HG02798 (cell line): Measurements from ENCODE around the gene ZNF644.
"Not testable (repeated sequence)": the region's sequence is repeated elsewhere in the genome, so short reads cannot be mapped to it uniquely, and the experiment has no call there.

ENCODE experiments used
- ATAC-seq: cut with Tn5 transposase; IDR thresholded peaks from one replicate; pipeline ENCODE4 v1.9.1; 2021; ENCODE audit warnings: mild to moderate bottlenecking; ENCODE audit not compliant: unreplicated experiment, poor library complexity

Gene ZNF644

GRCh38 chr1:91021686-91022517 lies at the start of gene ZNF644:
TSS of gene ZNF644 (minus strand) at chr1:91022035. CDS start at chr1:90982353, 39,682 bp downstream.
- peak; percentile 83 for ATAC-seq

DNA sequence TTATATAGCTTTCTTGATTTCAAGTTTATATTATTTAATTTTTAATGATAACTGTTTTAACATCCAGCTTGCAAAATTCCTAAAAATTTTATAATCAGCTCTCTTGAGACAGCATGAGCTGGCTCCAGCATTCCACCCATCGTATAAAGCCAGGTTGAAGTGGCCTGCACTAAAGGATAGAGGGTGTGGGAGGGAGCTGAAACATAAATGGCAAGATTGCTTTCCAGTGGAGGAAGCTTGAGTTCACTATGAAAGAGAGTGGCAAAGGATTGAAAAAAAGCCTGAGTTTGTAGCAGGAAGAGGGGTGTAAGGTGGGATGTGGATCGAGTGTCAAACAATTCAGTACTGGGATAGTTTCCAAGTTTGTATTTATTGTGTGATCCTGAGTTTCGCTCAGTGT lies 48.5 kb upstream of the ZNF644 start:
- ATAC-seq = no peak

GRCh38 chr1:91066538-91066937 lies 44.7 kb upstream of the ZNF644 start:
- no peak for ATAC-seq

- no peak for ATAC-seq
Observed at GRCh38 chr1:91065337-91065736, 43.5 kb upstream of the ZNF644 start.

GRCh38 chr1:91063403-91063802 lies 41.6 kb upstream of the ZNF644 start:
- not testable (repeated sequence) for ATAC-seq

- ATAC-seq = no peak
Observed at GRCh38 chr1:91059157-91059556, 37.3 kb upstream of the ZNF644 start.

GRCh38 chr1:91057784-91058183 lies 35.9 kb upstream of the ZNF644 start:
- ATAC-seq = no peak

GRCh38 chr1:91054780-91055481 lies 33.1 kb upstream of the ZNF644 start:
- ATAC-seq = peak; percentile 69

DNA sequence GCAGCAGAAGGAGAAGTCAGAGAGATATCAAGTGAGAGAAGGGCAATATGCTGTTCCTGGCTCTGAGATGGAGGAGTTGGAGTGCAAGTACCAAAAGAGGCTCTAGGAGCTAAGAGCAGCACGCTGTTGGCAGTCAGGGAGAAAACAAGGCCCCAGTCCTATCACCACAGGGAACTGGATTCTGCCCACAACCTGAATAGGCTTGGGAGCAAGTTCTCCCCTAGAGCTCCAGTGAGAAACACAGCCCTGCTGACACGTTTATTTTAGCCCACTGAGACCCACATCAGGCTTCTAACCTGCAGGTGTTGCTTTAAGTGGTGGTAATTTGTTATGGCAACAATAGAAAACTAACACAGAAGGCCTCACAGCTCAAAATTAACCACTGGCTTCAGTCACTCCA lies 31.8 kb upstream of the ZNF644 start:
- ATAC-seq = no peak

DNA sequence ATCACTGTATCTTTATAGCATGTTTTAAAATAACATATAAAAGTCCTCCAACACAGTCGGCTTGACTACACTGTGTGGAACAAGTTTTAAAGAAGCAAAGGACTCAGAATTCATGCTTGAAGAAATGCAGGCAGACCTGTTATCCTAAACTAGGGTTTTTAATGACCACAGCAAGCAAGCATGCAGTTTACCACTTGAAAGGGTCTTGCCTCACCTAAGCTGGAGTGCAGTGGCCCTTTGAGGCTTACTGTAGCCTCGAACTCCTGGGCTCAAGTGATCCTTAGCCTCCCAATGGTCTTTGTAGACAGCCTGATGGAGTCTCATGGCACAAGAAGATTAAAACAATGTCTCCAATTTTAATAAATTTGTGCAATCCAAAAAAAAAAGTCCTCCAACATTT lies 27.7 kb upstream of the ZNF644 start:
- ATAC-seq = not testable (repeated sequence)

DNA sequence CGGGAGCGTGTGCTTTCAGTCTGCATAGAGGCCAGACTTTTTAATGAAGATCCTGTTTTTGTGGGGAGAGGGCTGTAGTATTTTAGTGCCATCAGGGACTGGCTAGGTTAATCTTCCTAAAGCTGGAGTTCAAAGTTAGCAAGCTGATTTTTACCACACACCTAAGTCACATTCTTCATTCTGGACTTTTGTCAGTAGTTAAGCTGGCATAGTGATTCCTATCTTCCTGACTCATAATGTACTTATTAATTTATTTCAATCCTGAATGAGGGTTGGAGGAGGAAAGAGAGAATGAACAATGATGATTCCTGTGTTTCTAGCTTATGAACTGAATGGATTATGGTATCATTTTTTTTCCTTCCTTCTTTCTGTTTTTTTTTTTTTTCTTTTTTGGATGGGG lies 24.9 kb upstream of the ZNF644 start:
- no peak for ATAC-seq

DNA sequence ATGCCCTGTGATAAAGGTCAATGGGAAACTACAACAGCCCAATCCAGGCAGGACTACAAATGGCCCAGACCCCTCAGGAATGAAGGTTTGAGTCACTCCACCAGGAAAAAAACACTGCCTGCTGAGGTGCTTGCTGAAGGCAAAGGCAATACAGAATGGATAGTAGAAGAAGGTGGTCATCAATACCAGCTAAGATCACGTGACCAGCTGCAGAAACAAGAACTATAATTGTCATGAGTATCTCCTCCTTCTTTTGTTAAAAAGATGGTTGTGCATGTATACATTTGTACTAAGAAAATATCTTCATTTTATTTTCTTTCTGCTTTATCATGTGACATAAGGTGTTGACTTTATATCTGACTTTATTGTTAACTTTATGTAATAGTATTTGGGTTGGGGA lies 23.4 kb upstream of the ZNF644 start:
- ATAC-seq = no peak

DNA sequence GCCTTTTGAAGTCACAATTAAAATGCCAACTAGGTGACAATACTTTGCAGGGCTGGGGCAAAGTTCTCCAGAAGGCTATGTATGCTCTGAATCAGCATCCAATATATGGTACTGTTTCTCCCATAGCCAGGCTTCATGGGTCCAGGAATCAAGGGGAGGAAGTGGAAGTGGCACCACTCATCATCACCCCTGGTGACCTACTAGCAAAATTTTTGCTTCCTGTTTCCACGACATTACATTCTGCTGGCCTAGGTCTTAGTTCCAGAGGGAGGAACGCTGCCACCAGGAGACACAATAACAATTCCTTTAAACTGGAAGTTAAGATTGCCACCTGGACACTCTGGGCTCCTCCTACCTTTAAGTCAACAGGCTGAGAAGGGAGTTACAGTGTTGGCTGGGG lies 22.9 kb upstream of the ZNF644 start:
- not testable (repeated sequence) for ATAC-seq

DNA sequence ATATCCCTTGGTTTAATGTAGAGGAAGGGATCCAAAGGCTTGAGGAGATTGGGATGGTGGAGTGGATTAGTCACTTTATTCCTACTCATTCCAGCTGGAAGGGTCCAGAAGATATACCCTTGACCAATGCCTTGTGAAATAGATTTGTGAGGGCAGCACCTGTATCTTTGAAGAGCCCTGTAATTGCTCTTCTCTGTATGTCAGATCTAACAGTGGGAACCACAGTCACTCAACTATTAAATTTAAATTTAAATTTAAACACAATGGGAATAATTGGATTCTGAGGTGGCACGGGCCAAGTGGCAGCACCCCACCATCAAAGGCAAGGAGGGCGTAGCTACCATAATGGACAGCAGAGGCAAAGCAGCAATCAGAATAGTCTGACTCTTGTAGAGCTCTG lies 20.5 kb upstream of the ZNF644 start:
- ATAC-seq = not testable (repeated sequence)

DNA sequence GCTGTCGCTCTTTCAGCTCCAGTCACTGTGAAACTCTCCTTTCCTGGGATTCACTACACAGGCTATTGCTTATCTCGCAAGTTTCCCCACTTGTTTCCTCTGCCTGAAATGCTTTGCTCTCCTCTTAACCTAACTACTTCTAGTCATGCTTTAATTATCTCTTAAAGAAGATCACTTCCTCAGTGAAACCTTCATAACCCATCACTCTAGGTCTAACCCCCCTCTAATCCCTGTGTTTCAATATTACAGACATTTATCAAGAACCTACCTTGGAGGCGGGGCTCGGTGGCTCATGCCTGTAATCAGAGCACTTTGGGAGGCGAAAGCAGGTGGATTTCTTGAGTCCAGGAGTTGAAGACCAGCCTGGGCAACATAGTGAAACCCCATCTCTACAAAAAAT lies 16.7 kb upstream of the ZNF644 start:
- ATAC-seq = no peak

DNA sequence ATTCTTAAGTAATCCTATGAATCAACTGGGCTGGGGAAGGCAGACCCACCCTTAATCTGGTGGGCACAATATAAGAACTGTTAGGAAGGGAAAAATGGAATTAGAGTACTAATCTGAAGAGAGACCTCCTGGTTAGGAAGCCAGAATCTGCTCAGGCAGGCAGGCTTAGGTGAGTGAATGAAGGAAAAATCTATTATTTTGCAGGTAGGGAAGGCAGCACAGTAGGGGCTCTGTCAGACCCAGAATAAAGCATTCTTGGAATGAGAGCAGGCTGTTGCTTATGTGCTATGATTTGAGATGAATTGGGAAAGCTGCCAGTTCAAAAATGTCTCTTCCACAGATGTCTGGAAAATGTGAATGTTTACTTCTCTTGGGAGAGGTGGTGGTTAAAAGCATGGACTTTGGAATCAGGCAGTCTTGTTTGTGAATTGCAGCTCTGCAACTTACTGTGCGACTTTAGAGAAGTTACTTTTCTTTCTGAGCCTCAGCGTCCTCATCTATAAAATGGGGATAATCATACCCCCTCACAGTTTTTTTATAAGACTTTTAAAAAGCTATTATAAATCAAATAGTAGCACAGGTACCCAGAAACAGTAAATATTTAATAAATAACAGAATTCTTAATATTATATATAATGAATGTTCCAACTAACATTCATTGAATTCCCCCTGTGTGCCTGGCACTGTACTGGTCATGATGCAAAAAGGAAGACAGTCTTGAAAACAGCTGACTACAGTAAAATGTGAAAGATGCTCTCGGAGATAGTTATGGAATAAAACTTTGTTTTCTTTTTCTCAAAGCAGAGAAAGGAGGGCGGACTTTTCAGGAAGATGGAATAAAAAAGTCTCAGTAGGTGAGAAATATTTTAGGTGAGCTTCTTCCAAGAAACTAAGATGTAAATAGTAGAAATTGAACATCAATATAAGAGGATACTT lies 15.3 kb upstream of the ZNF644 start:
- no peak for ATAC-seq

- no peak for ATAC-seq
Observed at GRCh38 chr1:91032349-91032748, 10.5 kb upstream of the ZNF644 start.

DNA sequence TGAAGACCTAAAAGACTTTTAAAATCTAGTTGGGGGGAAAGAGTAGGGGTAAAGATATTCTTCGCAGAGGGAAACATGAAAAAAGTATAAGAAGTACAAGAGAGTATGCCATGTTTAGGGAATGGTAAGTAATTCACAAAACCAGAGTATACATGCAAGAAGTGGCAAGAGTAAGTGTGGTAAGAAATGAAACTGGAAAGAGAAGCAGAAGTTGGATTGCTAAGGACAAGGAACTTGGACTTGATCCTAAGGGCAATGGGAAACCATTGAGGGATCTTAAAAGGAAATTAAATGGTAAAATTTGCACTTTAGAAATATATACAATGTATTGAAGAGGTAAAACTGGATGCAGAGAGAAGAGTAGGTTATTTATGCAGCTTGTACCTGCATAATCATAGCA lies 9.2 kb upstream of the ZNF644 start:
- no peak for ATAC-seq

- ATAC-seq = no peak
Observed at GRCh38 chr1:91026777-91027176, 4.9 kb upstream of the ZNF644 start.

- no peak for ATAC-seq
Observed at GRCh38 chr1:91026320-91026719, 4.5 kb upstream of the ZNF644 start.
